HFF-Myc (cell line): ENCODE measurements around the gene PA2G4.

Source experiments
- DNase-seq: peaks from one replicate; pipeline ENCODE4 v3.0.0-alpha.2; 2011; ENCODE audit warnings: low read depth; ENCODE audit errors: extremely low read depth
- H3K4me3 ChIP-seq: replicated peaks from 2 replicates; pipeline ENCODE4 v1.5.1; 2011; ENCODE audit warnings: low read depth, mild to moderate bottlenecking, control low read depth, low read length
- CTCF ChIP-seq: IDR thresholded peaks from 2 replicates; pipeline ENCODE4 v1.5.1; 2012; ENCODE audit warnings: mild to moderate bottlenecking, low read depth, low read length, control low read depth; ENCODE audit errors: missing control alignments

Gene PA2G4

GRCh38 chr12:56129942-56130495 lies 25.7 kb downstream of the PA2G4 start:
- no peak for DNase-seq
- peak overlapping the region; percentile 88 for H3K4me3 ChIP-seq
- TF ChIP-seq CTCF: no peak

GRCh38 chr12:56130876-56131275 lies 26.5 kb downstream of the PA2G4 start:
- no peak for TF ChIP-seq CTCF
- DNase-seq: no peak
- H3K4me3 ChIP-seq: no peak overlapping the region

GRCh38 chr12:56134897-56135296 lies 30.5 kb downstream of the PA2G4 start:
- H3K4me3 ChIP-seq: no peak overlapping the region
- no peak for DNase-seq
- TF ChIP-seq CTCF: no peak

GRCh38 chr12:56137853-56138571 lies 33.7 kb downstream of the PA2G4 start:
- no peak for DNase-seq
- no peak overlapping the region for H3K4me3 ChIP-seq
- TF ChIP-seq CTCF: no peak

GRCh38 chr12:56141946-56142784 lies 37.8 kb downstream of the PA2G4 start:
- no peak for DNase-seq
- TF ChIP-seq CTCF: no peak
- H3K4me3 ChIP-seq: no peak overlapping the region

- no peak for TF ChIP-seq CTCF
- no peak for DNase-seq
- H3K4me3 ChIP-seq: no peak overlapping the region
These were observed 38.9 kb downstream of the PA2G4 start for GRCh38 chr12:56143217-56143616.
